Ureter (tissue), 1 donor: Measurements from ENCODE around the gene VASN. TPM values are rescaled to one million over a fixed set of nuclear protein-coding genes. Genes with fewer than 3 reads are reported as not detected.
"Not testable (repeated sequence)": the region's sequence is repeated elsewhere in the genome, so short reads cannot be mapped to it uniquely, and the experiment has no call there.

ENCODE experiments used
- DNase-seq: peaks from one replicate; pipeline ENCODE4 v3.0.0-alpha.2; 2020; ENCODE audit warnings: low spot score
- total RNA-seq: library from RNA; stranded (reverse); gene quantifications from one replicate; pipeline ENCODE4 v1.2.4, GENCODE V29; 2023
- donor health status: DM: yes; HTN: yes; CAD: no.

Gene VASN
- total RNA-seq = 13.4 TPM

DNA sequence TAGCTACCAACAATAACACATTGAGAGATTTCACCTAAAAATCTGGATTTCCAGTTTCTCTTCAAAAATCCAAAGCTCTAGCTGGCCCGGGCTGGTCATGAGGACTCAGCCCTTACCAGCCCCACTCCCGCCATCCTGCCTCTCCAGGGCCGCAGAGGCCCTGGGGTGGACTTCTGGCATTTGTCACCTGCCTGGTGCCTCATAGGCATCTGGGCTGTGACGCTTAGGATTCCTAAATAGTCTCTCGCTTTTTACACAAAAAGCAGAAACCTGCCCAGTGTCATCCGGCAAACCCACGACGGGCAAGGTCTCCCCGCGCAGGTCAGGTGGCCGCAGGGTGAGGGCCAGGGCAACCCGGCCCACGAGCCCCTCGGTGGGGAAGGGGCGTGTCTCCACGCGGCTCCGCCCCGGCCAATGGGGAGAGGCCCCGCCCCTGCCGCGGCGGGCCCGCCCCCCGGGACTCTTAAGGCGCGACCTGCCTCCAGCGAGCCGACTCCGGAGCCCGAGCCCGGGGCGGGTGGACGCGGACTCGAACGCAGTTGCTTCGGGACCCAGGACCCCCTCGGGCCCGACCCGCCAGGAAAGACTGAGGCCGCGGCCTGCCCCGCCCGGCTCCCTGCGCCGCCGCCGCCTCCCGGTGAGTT is at the start of gene VASN:
Gene VASN, plus strand, starts transcription at position 492 of the 644 bp plus-strand sequence. CDS start 9,030 bp downstream, outside the sequence.
- DNase-seq = peak; percentile 83

DNA sequence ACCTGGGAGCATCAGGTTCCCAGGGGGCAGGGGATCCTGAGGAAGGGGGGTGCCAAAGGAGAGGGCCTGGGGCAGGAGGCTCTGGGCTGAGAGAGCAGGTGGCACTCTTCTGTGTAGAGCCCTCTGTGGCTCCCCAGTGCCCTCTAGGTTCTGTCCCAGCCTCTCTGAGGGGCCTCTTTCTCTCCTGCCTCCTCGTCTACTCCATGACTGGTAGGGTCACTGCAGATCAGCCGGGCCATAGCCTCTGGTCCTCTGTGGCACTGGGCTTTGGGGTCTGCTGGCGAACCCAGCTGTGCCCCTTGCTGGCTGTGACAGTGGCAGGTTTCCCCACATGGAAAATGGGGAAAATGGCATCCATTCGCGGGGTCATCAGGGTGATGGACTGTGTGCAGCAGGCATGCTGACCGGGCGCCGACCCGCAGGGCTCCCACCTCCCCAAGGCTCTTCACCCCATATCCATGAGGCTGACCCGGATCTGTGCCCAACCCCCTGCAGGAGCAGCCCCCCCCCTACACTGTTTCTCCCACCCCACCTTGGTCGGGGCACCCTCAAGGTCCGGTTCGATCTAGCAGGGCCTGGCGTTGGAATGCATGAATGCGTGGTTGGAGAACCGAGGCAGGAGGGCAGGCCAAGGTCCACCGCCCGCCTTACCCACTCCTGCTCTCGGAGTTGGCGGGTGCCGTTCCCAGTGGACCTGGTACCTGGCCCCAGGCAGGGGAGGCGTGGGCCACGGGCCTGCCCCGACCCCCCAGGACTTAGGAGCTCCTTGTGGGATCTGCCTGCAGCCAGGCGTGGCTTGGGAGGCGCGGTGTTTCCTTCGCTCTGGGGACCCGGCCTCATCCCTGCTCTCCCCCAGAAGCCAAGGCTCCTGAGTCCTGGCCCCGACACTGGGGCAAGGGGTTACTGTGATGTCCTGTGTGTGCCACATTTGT is 49.3 kb upstream of the VASN start:
- peak; percentile 43 for DNase-seq

DNA sequence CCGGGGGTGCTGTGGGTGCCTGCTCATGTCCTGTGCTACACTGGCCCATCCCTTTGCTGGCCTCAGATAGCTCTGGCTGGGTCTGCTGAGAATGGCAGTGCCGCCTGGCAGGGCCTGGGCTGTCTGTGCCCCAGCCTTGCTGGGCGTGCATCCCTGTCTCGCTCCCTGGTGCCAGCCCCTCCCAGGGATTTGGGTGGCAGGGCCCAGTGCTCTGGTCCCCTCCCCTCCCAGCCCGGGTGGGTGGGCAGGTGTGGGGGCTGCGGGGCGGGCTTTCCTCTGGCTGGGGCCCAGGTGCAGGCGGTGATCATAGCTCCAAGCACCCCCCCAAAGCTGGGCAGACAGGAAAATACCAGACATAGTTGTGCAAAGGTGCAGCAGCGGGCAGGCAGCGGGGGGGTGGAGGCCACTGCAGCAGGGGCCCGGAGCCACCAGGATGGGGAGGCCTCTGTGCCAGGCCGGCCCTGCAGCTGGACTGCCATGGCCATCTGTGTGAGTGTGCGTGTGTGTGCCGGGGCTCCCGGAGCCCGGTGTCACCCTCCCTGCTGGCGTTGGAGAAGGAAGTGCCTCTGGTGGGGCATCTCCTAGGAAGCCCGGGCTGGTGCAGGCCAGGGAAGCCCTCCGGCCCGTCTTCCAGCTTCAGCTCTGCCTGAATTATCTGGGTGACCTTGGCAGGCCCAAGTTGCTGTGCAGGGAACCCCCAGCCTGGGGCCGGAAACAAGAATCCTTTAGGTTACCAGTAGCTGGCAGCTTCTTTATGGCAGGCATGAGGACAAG is 48.4 kb upstream of the VASN start:
- DNase-seq = peak; percentile 64

DNA sequence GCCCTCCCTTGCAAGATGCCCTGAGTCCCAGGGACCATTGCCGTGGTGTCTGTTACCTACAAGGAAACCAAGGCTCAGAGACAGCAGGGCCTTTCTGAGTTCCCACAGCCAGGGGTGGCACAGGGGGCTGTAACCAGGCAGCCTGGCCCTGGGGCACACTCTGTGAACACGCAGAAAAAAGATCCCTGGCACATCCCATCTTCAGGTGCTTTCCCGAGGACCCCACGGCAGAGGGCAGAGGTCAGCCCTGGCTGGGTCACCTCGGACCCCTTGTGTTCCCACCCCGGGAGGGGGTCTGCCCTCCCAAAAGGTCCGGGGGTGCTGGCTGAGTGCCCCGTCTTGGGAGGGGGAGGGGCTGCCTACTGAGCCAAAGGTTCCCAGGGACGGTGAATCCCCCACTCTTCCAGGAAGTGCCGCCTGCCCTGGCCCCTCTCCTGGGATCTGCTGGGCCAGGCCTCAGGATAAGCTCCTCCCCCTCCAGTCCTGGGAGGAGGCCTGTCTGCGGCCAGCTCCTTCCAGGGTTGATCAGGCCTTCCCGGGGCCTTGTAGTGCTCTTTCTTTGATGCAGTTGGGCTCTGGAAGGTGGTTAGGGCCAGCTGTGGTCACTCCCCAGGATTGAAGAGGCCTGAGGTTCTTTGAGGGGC is 47.7 kb upstream of the VASN start:
- DNase-seq = peak; percentile 67

DNA sequence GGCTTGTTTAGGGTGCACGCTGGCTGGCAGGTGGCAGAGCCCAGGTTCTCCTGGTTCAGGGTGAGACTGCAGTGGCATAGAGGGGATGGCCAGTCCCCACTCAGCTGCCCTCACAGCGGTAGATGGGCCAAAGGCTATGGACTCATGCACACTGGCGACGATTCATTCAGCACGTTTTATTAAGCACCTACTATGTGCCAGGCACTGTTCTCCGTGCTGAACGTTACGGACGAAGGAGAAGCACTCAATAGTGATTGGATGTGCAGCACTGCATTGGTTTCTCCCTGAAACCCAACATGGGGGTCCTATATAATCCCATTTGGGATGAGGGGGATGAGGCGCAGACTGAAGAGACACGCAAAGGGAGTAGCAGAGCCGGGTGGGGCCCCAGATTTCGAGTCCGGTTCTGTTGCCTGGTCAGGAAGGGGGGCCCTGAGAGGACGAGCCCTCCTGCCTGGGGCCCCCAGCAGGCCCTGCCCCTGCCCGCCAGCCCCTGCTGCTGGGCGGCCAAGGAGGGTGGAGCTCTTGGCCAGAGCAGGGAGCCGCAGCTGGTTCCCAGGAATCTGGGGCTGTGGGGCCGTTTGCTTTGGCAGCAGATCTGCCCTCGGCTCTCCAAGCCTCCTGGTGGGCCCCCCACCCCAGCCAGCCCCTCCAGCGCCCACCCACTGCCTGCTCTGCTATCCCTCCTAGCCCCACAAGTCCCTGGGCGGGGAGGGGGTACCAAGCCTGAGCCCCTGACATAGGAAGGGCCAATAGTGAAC is 47.0 kb upstream of the VASN start:
- peak; percentile 46 for DNase-seq

DNA sequence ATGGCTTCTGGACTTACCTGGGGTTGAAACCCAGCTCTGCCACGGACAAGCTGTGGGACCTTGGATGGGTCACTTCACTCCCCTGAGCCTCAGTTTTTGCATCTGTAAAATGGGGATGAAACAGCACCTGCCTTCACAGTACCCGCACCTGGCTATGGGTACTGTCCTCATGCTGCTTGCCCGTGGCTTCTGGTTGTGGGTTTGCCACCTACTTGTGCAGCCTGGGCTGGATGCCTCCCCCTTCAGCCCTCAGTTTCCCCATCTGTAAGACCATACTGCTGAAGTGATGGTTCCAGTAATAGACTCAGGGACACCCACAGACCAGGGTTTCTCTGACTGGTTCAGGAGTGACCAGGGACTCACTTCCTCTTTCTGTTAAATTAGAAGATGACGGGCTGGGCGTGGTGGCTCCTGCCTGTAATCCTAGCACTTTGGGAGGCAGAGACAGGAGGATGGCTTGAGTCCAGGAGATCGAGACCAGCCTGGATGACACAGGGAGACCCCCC is 46.3 kb upstream of the VASN start:
- DNase-seq = no peak

DNA sequence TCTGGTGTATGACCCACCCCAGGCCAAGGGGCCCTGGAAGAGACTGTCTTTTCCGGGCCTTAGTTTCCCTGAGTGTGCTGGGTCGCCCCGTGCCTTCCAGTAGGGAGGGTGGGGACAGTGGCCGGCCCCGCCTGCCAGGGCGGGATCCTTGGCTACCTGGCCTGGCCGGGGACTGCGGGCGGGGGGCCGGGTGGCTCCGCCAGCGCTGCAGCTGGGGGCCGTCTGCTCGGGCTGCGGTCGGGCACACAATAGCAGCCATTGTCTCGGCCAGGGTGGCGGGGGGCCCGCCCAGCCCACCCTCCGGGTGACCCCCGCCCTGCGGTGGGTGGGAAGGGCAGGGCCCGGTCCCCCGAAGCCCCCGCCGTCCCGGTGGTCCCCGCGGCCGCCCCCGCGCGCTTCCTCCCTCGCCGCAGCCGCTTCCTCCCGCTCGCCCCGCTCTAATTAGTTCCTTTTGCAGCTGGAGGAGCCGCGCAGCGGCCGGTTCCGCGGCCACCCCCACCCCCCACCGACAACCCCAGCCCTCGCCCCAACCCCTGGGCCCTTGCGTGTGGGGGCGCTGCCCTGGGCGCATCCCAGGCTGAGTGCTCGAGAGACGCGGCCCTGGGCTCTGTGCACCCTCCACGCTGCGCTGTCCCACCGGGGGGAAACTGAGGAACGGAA is 44.1 kb upstream of the VASN start:
- peak; percentile 43 for DNase-seq

DNA sequence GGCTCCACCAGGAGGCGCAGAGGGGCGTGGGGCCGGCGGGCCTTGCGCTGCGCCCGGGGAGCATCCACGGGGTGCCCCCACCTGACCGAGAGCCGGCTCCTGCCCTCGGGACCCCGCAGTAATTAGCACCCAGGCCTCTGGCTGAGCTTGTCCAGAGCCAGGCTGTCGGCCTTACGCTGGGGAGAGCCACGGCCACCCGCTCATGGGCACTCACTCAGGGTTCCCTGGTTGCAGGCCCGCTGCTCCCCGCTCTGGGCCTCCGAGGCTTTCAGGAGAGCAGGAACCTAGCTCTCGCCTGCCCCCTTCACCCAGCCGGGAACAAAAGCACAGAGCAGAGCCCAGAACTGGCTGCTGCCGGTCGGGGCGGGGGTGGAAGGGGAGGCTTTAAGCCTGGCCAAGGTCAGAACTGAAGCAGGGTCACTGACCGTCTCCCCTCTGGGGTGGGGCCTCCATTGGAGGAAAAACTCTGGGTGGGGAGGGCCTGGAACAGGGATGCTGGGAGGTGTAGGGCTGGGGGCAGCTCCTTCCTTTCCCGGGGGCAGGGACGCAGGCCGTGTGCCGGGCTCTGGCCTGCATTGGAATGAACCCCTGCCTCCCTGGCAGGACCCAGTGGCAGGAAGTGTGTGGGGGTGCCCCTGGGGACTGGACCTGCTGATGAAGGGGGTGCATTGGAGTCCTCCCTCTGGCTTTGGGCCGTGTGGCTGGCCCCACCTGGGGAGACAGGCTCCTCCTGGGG is 43.4 kb upstream of the VASN start:
- DNase-seq = peak; percentile 88

DNA sequence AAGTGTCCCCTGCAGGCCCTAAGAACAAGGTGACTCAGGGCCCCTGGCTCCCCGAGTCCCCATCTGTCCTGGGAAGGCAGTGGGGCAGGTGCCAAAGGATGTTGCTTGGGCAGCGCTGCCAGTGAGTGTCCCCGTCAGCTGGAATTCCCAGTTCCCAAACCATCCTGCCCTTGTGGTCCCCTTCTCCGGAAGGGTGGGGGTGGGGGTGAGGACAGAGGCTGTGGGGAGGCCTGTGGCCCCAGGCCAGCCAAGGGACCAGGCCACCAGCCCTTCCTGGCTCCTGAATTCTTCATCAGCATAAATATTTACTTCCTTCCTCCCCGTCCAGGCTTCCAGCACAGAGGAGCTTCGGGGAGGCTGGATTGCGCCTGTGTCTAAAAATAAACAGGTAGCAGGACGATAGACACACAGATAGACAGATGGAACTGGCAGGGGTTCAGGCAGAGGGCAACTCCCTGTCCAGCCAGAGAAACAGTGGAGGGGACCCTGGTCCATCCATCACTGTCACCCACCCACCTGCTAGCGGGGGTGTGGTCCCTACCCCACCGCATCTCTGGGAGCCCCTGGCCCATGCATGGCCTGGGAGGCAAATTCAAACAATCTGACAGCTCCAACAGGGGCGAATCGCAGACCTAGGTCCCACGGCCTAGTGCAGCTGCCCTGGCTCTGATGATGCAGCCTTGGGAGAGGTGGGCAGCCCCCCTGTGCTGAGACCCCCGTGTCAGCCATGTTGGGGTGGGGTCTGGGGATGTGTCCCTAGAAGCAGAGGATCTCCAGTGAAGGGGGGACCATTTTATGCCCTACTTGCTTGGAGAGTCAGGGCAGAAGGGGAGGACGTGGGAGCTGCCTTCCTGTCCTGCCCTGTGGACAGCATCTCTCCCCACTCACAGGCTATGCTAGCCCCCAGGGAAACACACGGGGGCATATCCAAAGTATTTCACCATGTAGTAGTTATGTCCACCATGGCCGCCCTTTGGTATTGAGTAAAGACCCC is 42.6 kb upstream of the VASN start:
- DNase-seq = no peak

DNA sequence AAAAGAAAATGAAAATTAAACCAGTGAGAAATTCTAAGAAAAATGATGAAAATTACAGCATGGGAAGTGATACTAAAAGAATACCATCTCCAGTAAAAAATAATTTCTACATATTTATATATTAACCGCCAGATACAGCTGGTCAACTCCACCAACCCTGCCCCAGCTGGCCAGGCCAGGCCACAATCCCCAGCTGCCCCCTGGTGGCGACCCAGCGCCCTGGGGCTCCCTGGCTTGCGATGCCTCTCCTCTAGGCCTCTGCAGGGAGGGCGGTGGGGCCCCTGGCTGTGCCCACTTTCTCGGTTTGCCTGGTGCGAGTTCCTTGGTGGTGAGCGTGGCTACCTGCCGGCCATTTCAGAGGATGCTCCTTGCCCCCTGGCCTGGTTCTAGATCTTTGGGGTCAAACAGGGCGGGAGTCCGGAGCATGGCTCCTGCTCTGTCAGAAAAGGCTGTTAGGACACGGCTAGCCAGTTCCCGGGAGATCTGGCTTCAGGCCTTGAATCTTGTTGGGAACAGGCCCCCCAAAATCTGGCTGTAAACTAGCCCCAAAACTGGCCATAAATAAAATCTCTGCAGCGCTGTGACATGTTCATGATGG is 41.3 kb upstream of the VASN start:
- peak; percentile 87 for DNase-seq

DNA sequence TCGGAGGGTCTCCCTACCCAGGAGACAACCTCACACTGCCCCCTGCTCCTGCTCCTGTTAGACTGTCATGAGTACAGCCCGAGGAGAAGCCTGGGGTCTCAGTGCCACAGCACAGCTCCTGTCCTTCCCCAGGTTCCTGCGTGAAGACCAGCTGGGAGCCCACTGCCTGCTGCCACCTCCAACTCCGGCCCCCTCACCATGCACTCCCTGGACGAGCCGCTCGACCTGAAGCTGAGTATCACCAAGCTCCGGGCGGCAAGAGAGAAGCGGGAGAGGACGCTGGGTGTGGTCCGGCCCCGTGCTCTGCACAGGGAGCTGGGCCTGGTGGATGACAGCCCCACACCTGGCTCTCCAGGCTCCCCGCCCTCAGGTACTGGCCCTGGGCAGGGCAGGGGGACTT is 39.6 kb upstream of the VASN start:
- DNase-seq = no peak

DNA sequence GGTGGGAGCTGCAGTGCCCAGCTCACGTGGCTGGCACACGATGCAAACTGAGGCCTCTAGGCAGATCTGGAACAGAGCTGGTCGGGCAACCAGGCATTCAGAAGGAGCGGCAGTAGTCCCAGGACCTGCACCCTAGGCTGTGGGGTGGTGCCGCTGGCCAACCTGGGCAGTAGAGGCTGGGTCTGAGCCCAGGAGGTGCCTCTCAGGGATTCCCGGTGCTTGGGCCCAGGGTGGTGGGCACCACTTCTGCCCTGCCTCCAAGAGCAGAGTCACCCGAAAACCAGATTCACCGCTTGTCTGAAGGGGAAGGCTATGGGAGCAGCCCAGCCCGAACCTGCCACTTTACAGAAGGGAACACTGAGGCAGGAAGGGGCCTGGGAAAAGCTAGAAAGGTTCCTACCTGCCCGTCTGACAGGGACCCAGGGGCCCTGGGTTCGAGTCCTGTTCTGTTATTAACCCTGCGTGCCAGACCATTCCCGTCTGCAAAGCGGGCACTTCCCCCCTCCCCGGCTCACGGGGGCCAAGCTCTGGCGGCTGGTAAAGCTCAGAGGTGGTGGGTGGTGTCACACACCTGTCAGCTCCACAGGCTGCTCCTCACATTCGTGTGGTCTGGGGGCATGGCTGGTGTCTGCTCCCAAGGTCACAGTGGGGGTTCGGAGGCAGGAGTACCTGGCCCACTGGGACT is 38.9 kb upstream of the VASN start:
- DNase-seq = no peak

DNA sequence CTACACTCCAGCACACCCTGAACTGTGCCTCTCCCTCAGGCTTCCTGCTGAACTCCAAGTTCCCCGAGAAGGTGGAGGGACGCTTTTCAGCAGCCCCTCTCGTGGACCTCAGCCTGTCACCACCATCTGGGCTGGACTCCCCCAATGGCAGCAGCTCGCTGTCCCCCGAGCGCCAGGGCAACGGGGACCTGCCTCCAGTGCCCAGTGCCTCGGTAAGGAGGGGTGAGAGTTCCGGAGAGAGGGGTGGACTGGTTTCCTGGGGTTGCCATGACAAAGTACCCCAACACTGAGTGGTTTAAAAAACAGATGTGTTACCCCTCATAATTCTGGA is 38.4 kb upstream of the VASN start:
- DNase-seq = no peak

DNA sequence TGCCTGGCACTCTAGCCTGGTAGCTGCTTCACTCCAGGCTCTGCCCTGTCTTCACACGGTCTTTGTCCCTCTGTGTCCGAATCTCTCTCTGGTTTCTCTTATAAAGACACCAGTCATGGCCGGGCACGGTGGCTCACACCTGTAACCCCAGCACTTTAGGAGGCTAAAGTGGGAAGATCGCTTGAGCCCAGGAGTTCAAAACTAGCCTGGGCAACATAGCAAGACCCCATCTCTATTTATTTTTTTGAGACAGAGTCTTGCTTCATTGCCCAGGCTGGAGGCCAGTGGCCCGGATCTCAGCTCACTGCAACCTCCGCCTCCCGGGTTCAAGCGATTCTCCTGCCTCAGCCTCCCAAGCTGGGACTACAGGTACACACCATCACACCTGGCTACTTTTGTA is 37.9 kb upstream of the VASN start:
- DNase-seq = not testable (repeated sequence)

DNA sequence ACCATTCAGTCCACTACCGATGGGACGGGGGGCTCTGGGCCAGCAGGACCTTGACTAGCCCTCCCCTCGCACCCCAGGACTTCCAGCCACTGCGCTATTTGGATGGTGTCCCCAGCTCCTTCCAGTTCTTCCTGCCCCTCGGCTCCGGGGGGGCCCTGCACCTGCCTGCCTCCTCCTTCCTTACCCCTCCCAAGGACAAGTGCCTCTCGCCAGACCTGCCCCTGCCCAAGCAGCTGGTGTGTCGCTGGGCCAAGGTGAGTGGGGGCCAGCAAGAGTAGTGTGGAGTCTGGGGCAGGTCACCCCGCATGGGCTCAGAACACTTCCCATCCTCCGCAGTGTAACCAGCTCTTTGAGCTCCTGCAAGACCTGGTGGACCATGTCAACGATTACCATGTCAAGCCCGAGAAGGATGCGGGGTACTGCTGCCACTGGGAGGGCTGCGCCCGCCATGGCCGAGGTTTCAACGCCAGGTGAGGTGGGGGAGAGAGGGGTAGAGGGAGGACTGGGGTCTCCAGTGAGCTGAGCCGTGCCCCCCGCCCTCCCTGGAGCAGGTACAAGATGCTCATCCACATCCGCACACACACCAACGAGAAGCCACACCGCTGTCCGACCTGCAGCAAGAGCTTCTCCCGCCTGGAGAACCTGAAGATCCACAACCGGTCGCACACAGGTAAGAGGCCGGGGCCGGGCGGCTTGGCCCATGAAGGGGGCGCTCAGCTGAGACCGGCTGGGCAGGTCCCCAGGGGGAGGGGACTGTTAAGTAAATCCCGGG is 36.7 kb upstream of the VASN start:
- DNase-seq = no peak

DNA sequence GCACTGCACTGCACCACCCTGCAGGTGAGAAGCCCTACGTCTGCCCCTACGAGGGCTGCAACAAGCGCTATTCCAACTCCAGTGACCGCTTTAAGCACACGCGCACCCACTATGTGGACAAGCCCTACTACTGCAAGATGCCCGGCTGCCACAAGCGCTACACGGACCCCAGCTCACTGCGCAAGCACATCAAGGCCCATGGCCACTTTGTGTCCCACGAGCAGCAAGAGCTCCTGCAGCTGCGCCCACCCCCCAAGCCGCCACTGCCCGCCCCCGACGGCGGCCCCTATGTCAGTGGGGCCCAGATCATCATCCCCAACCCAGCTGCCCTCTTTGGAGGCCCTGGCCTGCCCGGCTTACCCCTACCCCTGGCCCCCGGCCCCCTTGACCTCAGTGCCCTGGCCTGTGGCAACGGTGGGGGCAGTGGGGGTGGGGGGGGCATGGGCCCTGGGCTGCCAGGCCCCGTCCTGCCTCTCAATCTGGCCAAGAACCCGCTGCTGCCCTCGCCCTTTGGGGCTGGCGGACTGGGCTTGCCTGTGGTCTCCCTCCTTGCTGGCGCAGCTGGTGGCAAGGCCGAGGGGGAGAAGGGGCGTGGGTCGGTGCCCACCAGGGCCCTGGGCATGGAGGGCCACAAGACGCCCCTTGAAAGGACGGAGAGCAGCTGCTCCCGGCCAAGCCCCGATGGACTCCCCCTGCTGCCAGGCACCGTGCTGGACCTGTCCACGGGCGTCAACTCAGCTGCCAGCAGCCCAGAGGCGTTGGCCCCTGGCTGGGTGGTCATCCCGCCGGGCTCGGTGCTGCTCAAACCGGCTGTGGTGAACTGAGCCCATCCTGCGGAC is 34.7 kb upstream of the VASN start:
- DNase-seq = no peak
